ENCODE measurements around the gene HOXB7. TPM values are rescaled to one million over a fixed set of nuclear protein-coding genes. Genes with fewer than 3 reads are reported as not detected.

HOXB7 gene
- total RNA-seq, 2 experiments from 2014 or later: 1.6 to 1.7 TPM

DNA sequence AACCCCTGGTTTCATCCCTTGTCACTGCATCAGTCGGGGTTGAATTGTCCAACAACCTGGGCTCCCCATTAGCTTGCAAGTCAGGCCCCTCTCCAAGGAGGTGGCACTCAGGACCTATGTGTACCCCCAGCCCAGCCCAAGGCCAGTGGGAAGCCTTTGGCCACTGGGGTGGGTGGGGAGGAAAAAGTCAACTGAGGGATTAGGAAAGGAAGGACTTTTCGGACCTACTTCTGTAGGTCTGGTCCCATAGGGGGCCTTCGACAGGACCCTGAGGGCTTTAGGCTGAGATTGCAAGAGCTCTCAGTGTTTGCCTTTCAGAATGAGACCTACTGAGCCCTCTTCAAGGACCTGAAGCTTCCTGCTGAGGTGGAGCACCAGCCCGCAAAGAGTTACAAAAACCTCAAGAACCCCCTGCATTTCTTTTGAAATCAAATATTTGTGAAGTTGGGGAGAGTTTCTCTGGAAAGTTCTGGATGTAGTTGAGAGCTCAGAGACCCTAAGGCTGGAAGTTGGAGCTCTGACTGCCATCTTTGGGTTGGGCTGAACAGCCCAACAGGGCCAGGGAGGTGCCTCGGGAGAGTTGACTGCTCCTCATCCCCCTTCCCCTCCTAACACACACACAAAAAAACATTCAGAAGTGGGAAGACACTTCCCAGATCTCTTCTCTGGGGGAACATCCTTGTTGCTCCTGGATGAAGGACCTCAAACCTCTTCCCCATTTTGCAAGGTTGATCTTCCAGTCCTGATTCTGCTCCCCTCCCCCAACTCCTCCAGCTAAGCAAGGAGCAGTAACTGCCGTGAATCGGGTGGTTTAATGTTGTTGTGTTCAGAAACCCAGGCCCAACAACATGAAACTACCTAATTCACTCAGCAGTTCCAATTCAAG is 21.1 kb upstream of the HOXB7 start:
- H3K36me3 Mint-ChIP-seq (ENCODE audit: low read depth): no peaks in the 10 kb centered on the region
- peaks cover 27% of the 10 kb centered on the region for H3K4me1 Mint-ChIP-seq
- H3K9me3 Mint-ChIP-seq: no peaks in the 10 kb centered on the region
- no peak overlapping the region for H3K4me3 Mint-ChIP-seq
- no peak for DNase-seq
- ChIA-PET POLR2A (no interaction called here), CTCF (interaction anchor here (0.6 to 1.4 kb wide), 8 partner anchors 10 to 677 kb away, joined by 3 to 5 read pairs (median 3); partner anchors contain the start of gene HOXB5)
- H3K27ac Mint-ChIP-seq: no peak overlapping the region
- peaks cover 95% of the 10 kb centered on the region for H3K27me3 Mint-ChIP-seq

- H3K4me3 Mint-ChIP-seq: no peak overlapping the region
- no peak for DNase-seq
- CTCF ChIA-PET: interaction anchor here (0.8 to 1.1 kb wide), 3 partner anchors 10 to 94 kb away, joined by 3 read pairs; no protein-coding TSS in a partner anchor
- peaks cover 26% of the 10 kb centered on the region for H3K4me1 Mint-ChIP-seq
- POLR2A ChIA-PET: no interaction called here
- no peaks in the 10 kb centered on the region for H3K36me3 Mint-ChIP-seq (ENCODE audit: low read depth)
- H3K27me3 Mint-ChIP-seq: peaks cover 94% of the 10 kb centered on the region
- no peaks in the 10 kb centered on the region for H3K9me3 Mint-ChIP-seq
- H3K27ac Mint-ChIP-seq: no peak overlapping the region
Measured at GRCh38 chr17:48630925-48631692, 20.3 kb upstream of the HOXB7 start.

- peaks cover 93% of the 10 kb centered on the region for H3K27me3 Mint-ChIP-seq
- ChIA-PET POLR2A (no interaction called here), CTCF (interaction anchor here (0.6 kb wide), 1 partner anchor 20 kb away, joined by 3 read pairs; no protein-coding TSS in a partner anchor)
- H3K27ac Mint-ChIP-seq: no peak overlapping the region
- no peak overlapping the region for H3K4me3 Mint-ChIP-seq
- no peak for DNase-seq
- no peaks in the 10 kb centered on the region for H3K36me3 Mint-ChIP-seq (ENCODE audit: low read depth)
- peaks cover 28% of the 10 kb centered on the region for H3K4me1 Mint-ChIP-seq
- no peaks in the 10 kb centered on the region for H3K9me3 Mint-ChIP-seq
Measured at GRCh38 chr17:48630009-48630924, 19.4 kb upstream of the HOXB7 start.

GRCh38 chr17:48629411-48629759 is 18.6 kb upstream of the HOXB7 start:
- no peak for DNase-seq
- Mint-ChIP-seq H3K4me3 (no peak overlapping the region), H3K9me3 (no peaks in the 10 kb centered on the region), H3K27me3 (peaks cover 90% of the 10 kb centered on the region), H3K36me3 (ENCODE audit: low read depth) (no peaks in the 10 kb centered on the region), H3K27ac (no peak overlapping the region), H3K4me1 (peaks cover 30% of the 10 kb centered on the region)
- CTCF ChIA-PET: interaction anchor here (0.6 kb wide), 1 partner anchor 19 kb away, joined by 3 read pairs; no protein-coding TSS in a partner anchor
- POLR2A ChIA-PET: interaction anchor here (0.8 kb wide), 1 partner anchor 11 kb away, joined by 4 read pairs; no protein-coding TSS in a partner anchor

GRCh38 chr17:48628649-48629410 is 18.0 kb upstream of the HOXB7 start:
- no peak overlapping the region for H3K4me3 Mint-ChIP-seq
- ChIA-PET CTCF (no interaction called here), POLR2A (interaction anchor here (0.8 kb wide), 1 partner anchor 10 kb away, joined by 4 read pairs; no protein-coding TSS in a partner anchor)
- DNase-seq: no peak
- peaks cover 31% of the 10 kb centered on the region for H3K4me1 Mint-ChIP-seq
- no peaks in the 10 kb centered on the region for H3K36me3 Mint-ChIP-seq (ENCODE audit: low read depth)
- no peak overlapping the region for H3K27ac Mint-ChIP-seq
- no peaks in the 10 kb centered on the region for H3K9me3 Mint-ChIP-seq
- H3K27me3 Mint-ChIP-seq: peaks cover 91% of the 10 kb centered on the region

DNA sequence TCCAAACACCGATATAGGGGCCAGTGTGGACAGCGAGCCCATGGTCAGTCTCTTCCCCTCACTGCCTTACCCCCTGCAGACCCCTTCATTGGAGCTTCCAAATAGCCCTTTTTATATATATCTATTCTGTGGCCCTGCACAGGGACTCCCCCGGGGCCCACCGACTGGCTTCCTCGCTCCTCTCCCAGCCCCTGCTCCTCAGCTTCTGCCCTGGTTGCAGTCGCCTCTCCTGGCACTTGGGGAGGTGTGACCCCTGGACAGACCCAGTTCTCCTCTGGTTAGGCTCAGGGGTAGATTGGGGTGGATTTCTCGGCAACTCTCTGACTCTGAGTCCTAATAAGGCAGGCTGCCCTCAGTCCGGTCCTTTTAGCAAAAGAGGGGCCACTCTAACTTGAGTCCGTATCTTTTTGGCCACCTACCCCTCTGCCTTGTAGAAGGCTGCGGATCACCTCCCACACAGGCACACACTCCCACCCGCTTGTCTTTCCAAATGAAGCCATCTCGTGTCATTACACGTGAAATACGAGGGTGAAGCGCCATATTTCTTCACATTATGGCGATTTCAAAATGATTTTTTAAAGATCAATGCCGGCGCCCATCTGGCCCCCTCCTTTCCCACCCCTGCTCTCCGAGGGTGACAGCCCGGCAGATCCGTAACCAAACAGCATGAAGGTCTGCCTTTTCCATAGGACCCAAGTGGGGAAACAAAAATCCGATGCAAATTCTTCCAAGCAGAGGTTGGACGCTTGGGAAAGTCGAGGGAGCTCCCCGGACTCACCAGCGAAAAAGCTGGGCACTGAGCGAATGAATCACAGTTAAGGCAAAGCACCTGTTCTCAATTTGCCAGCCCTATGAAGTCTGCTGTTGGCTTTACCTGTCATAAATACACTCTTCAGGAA is 17.1 kb upstream of the HOXB7 start:
- H3K9me3 Mint-ChIP-seq: no peaks in the 10 kb centered on the region

GRCh38 chr17:48627118-48627597 is 16.3 kb upstream of the HOXB7 start:
- ChIA-PET CTCF (interaction anchor here (0.6 to 1.1 kb wide), 3 partner anchors 9 to 276 kb away, joined by 3 to 4 read pairs (median 3); no protein-coding TSS in a partner anchor), POLR2A (interaction anchor here (1.0 to 2.8 kb wide), 3 partner anchors 9 to 17 kb away, joined by 4 to 10 read pairs (median 4); no protein-coding TSS in a partner anchor)
- peak overlapping the region; percentile 74 for H3K4me3 Mint-ChIP-seq
- no peak for DNase-seq
- H3K36me3 Mint-ChIP-seq (ENCODE audit: low read depth): no peaks in the 10 kb centered on the region
- H3K4me1 Mint-ChIP-seq: peaks cover 19% of the 10 kb centered on the region
- H3K27me3 Mint-ChIP-seq: peaks cover 93% of the 10 kb centered on the region
- H3K9me3 Mint-ChIP-seq: no peaks in the 10 kb centered on the region
- H3K27ac Mint-ChIP-seq: no peak overlapping the region

More for the DNA sequence above, 17.1 kb upstream of the HOXB7 start:
- Mint-ChIP-seq H3K27me3 (peaks cover 93% of the 10 kb centered on the region), H3K27ac (no peak overlapping the region), H3K36me3 (ENCODE audit: low read depth) (no peaks in the 10 kb centered on the region), H3K4me3 (no peak overlapping the region), H3K4me1 (peaks cover 26% of the 10 kb centered on the region)
- DNase-seq: no peak
- ChIA-PET CTCF (interaction anchor here (0.7 to 1.1 kb wide), 2 partner anchors 9 to 31 kb away, joined by 3 read pairs; no protein-coding TSS in a partner anchor), POLR2A (interaction anchor here (1.0 kb wide), 1 partner anchor 18 kb away, joined by 4 read pairs; no protein-coding TSS in a partner anchor)

GRCh38 chr17:48626245-48627117 is 15.7 kb upstream of the HOXB7 start, which contains the start of gene HOXB9:
HOXB9 (minus strand) TSS chr17:48626358; CDS start chr17:48626269, 89 bp downstream.
- Mint-ChIP-seq H3K27me3 (peaks cover 91% of the 10 kb centered on the region), H3K27ac (peak within 1 kb of the TSS; percentile 42), H3K36me3 (ENCODE audit: low read depth) (no peaks in the 10 kb centered on the region), H3K9me3 (no peaks in the 10 kb centered on the region), H3K4me1 (peaks cover 17% of the 10 kb centered on the region), H3K4me3 (peak within 1 kb of the TSS; percentile 74)
- ChIA-PET CTCF (interaction anchor here (0.6 to 1.8 kb wide), 8 partner anchors 8 to 655 kb away, joined by 3 to 20 read pairs (median 4); partner anchors contain the start of gene CDK5RAP3), POLR2A (interaction anchor here (0.7 to 2.8 kb wide), 5 partner anchors 9 to 38 kb away, joined by 3 to 10 read pairs (median 4); no protein-coding TSS in a partner anchor)
- DNase-seq: peak; percentile 49

GRCh38 chr17:48625495-48626244 is 14.9 kb upstream of the HOXB7 start:
- Mint-ChIP-seq H3K4me3 (peak overlapping the region; percentile 74), H3K4me1 (peaks cover 17% of the 10 kb centered on the region), H3K27me3 (peaks cover 92% of the 10 kb centered on the region), H3K9me3 (no peaks in the 10 kb centered on the region), H3K36me3 (ENCODE audit: low read depth) (no peaks in the 10 kb centered on the region), H3K27ac (no peak overlapping the region)
- ChIA-PET CTCF (interaction anchor here (0.7 to 1.8 kb wide), 5 partner anchors 10 to 654 kb away, joined by 3 to 20 read pairs (median 5); partner anchors contain the start of gene CDK5RAP3), POLR2A (interaction anchor here (0.7 to 2.8 kb wide), 5 partner anchors 10 to 38 kb away, joined by 3 to 10 read pairs (median 4); no protein-coding TSS in a partner anchor)
- peak; percentile 53 for DNase-seq

Data from activated CD4-positive, alpha-beta memory T cell treated with anti-CD3 and anti-CD28 coated beads, Interleukin-2, amount 10 ng/mL, durations not matched to agents 7 days and 5 days (primary cell).